NCI-H748 treated with DMSO at 0.1 percent for 48 hours (cell line): ENCODE data around the gene ATF1.
"Not testable (repeated sequence)": the region's sequence is repeated elsewhere in the genome, so short reads cannot be mapped to it uniquely, and the experiment has no call there.

ENCODE experiments used
- DNase-seq: peaks from one replicate; lab custom pipeline; 2025; lab: John Stamatoyannopoulos, UW

ATF1 gene

GRCh38 chr12:50753232-50753769 is 10.6 kb upstream of the ATF1 start:
- no peak for DNase-seq

- DNase-seq: peak; percentile 74
Observed at GRCh38 chr12:50764286-50765094, 589 bp downstream of the ATF1 start.

DNA sequence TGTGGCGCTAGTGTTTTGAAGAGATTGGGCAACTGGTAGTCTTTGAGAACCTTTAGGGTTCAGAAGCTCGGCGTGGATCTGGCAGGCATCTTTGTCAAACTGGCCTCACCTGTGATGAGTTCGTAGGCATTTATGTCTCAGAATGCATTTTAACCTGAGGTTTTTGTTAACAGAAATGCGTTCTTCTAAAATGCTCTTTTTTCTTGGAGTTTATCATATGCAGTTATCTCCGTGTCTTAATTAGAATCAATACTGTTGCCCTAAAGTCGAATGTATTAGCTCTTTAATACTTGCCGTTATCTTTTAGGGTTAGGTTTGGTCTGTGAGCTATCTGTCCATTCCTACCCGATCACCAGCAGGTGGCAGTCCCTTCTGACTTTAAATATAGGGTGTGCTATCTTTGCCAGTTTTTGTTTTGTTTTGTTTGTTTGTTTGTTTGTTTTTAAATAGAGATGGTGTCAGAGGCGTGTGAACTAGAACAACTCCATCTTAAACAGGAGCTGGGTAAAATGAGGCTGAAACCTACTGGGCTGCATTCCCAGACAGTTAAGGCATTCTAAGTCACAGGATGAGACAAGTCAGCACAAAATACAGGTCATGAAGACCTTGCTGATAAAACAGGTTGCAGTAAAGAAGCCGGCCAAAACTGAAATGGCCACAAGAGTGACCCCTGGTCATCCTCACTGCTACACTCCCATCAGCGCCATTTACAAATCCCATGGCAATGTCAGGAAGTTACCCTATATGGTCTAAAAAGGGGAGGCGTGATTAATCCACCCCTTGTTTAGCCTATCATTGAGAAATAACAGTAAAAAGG is 1.4 kb downstream of the ATF1 start:
- DNase-seq: peak; percentile 27

GRCh38 chr12:50768391-50768790 is 4.5 kb downstream of the ATF1 start:
- no peak for DNase-seq

GRCh38 chr12:50768813-50769212 is 4.9 kb downstream of the ATF1 start:
- not testable (repeated sequence) for DNase-seq

DNA sequence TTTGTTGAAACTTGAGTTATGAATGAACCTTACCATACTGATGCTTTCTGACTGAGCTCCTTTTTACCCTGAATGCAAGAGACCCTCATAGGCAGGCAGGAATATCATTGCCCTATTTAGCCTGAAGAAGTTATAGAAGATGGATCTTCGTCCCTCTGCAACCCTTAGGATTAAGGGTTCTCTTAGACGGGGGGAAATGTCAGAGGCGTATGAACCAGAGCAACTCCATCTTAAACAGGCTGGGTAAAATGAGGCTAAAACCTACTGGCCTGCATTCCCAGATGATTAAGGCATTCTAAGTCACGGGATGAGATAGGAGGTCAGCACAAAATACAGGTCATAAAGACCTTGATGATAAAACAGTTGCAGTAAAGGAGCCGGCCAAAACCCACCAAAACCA is 7.5 kb downstream of the ATF1 start:
- DNase-seq: no peak

GRCh38 chr12:50772470-50772869 is 8.6 kb downstream of the ATF1 start:
- no peak for DNase-seq

DNA sequence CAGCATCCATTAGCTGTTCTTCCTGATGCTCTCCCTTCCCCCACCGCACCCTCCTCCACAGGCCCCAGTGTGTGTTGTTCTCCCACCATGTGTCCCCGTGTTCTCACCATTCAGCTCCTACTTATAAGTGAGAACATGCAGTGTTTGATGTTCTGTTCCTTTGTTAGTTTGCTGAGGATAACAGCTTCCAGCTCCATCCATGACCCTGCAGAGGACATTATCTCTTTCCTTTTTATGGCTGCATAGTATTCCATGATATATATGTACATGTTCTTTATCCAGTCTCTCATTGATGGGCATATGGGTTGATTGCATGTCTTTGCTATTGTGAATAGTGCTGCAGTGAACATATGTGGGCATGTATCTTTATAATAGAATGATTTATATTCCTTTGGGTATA is 9.0 kb downstream of the ATF1 start:
- no peak for DNase-seq

- DNase-seq: no peak
Observed at GRCh38 chr12:50775251-50775650, 11.3 kb downstream of the ATF1 start.

- no peak for DNase-seq
Observed at GRCh38 chr12:50776749-50777728, 13.1 kb downstream of the ATF1 start.

GRCh38 chr12:50778663-50779590 is 15.0 kb downstream of the ATF1 start:
- DNase-seq: no peak

DNA sequence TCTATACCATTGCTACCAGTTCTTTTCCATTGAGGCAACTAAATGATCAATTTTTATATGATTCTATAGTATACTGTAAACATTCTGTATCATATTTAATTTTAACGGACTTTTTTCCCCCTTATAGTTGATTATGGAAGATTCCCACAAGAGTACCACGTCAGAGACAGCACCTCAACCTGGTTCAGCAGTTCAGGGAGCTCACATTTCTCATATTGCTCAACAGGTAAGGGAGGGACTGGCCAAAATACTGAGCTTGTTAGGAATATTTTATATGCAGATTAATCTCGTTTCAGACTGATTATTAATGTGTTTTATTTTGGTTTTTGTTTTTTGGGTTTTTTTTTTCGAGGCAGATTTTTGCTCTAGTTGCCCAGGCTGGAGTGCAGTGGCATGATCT is 16.1 kb downstream of the ATF1 start:
- no peak for DNase-seq

- DNase-seq: no peak
Observed at GRCh38 chr12:50784501-50784900, 20.6 kb downstream of the ATF1 start.

- DNase-seq: no peak
Observed at GRCh38 chr12:50785406-50786001, 21.6 kb downstream of the ATF1 start.

GRCh38 chr12:50786498-50787231 is 22.8 kb downstream of the ATF1 start:
- no peak for DNase-seq

GRCh38 chr12:50787618-50788017 is 23.7 kb downstream of the ATF1 start:
- no peak for DNase-seq

DNA sequence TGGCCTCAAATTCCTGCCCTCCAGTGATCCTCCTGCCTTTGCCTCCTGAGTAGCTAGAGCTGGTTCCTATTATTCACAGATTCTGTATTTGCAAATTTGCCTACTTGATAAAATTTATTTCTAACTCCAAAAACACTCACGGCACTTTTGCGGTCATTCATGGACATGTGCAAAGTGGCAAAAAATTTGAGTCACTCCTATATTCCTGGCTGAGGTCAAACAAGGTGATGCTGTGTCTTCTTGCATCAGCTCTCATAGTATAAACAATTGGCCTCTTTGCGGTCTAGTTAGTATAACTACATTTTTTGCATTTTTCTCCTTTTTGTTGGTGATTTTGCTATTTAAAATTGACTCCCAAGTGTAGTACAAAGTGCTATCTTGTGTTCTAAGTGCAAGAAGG is 24.7 kb downstream of the ATF1 start:
- no peak for DNase-seq

GRCh38 chr12:50790081-50790480 is 26.2 kb downstream of the ATF1 start:
- DNase-seq: no peak

- no peak for DNase-seq
Observed at GRCh38 chr12:50799908-50800307, 36.0 kb downstream of the ATF1 start.
